IMR-90 (cell line): ENCODE data around the gene INF2. TPM values are rescaled to one million over a fixed set of nuclear protein-coding genes. Genes with fewer than 3 reads are reported as not detected.

Experiments used
- ATAC-seq: fragments of 200-7000 bp; cut with Tn5 transposase; 2 replicates; pipeline ENCODE4 v1.9.1; 2020; ENCODE audit warnings: low read depth, mild to moderate bottlenecking, moderate library complexity
- BruUV-seq: library from RNA; stranded (reverse); fragments of 400-500 nt; replicated peaks from 2 replicates; lab custom pipeline; 2021; lab: Mats Ljungman, UMichigan
- CTCF ChIA-PET: fragments of 300-600 bp; formaldehyde crosslinking; extraction: SDS; loops from one replicate; lab custom pipeline; 2021; ENCODE audit warnings: antibody characterized with exemption; lab: Yijun Ruan, JAX
- POLR2A ChIA-PET: fragments of 300-600 bp; sonication (Branson Sonifier 250); formaldehyde crosslinking; loops from one replicate; lab custom pipeline; 2022; ENCODE audit warnings: antibody characterized with exemption; ENCODE audit not compliant: unreplicated experiment; lab: Charles Lee
- DNase-seq: peaks from one replicate; pipeline ENCODE4 v3.0.0; 2013
- H2AFZ ChIP-seq: replicated peaks from 2 replicates; pipeline ENCODE3; 2013; ENCODE audit warnings: low read length, mild to moderate bottlenecking; ENCODE audit not compliant: poor library complexity
- H2AK5ac ChIP-seq: 2 replicates; pipeline ENCODE4 v1.6.1; 2013; ENCODE audit warnings: low read depth, low read length, inconsistent platforms
- H2AK9ac ChIP-seq: replicated peaks from 2 replicates; pipeline ENCODE3; 2013; ENCODE audit warnings: mild to moderate bottlenecking, low read depth, low read length, moderate library complexity; ENCODE audit not compliant: poor library complexity
- H2BK120ac ChIP-seq: 2 replicates; pipeline ENCODE4 v1.6.1; 2013; ENCODE audit warnings: low read depth, low read length, inconsistent platforms
- H2BK15ac ChIP-seq: 3 replicates; pipeline ENCODE4 v1.6.1; 2013; ENCODE audit warnings: low read depth, low read length, inconsistent platforms
- H2BK20ac ChIP-seq: 2 replicates; pipeline ENCODE4 v1.6.1; 2013; ENCODE audit warnings: low read depth, mild to moderate bottlenecking, inconsistent platforms, low read length, moderate library complexity
- H2BK5ac ChIP-seq: 2 replicates; pipeline ENCODE4 v1.6.1; 2013; ENCODE audit warnings: mild to moderate bottlenecking, low read depth, low read length, inconsistent platforms; ENCODE audit not compliant: poor library complexity, severe bottlenecking
- H3K14ac ChIP-seq: replicated peaks from 2 replicates; pipeline ENCODE4 v1.6.1; 2013; ENCODE audit warnings: low read depth, low read length, inconsistent platforms
- H3K18ac ChIP-seq: 2 replicates; pipeline ENCODE4 v1.6.1; 2013; ENCODE audit warnings: low read depth, low read length, control low read depth
- H3K23ac ChIP-seq: 2 replicates; pipeline ENCODE4 v1.6.1; 2013; ENCODE audit warnings: low read depth, low read length, inconsistent platforms
- H3K27ac ChIP-seq: 2 replicates; pipeline ENCODE4 v1.5.1; 2013; ENCODE audit warnings: mild to moderate bottlenecking, control low read depth, low read length; ENCODE audit not compliant: insufficient read depth
- H3K27me3 ChIP-seq: 2 replicates; pipeline ENCODE4 v1.6.1; 2013; ENCODE audit warnings: low read length; ENCODE audit not compliant: control insufficient read depth, insufficient read depth
- H3K36me3 ChIP-seq: 2 replicates; pipeline ENCODE4 v1.6.1; 2013; ENCODE audit warnings: low read length, mixed read lengths; ENCODE audit not compliant: control insufficient read depth, insufficient read depth
- H3K4ac ChIP-seq: 2 replicates; pipeline ENCODE4 v1.6.1; 2013; ENCODE audit warnings: low read depth, low read length, inconsistent platforms
- H3K4me1 ChIP-seq: 2 replicates; pipeline ENCODE4 v1.6.1; 2013; ENCODE audit warnings: low read length, mixed read lengths; ENCODE audit not compliant: control insufficient read depth, insufficient read depth
- H3K4me2 ChIP-seq: 2 replicates; pipeline ENCODE4 v1.6.1; 2013; ENCODE audit warnings: low read depth, mild to moderate bottlenecking, control low read depth, low read length, moderate library complexity
- H3K4me3 ChIP-seq: 2 replicates; pipeline ENCODE4 v1.5.1; 2013; ENCODE audit warnings: low read depth, mild to moderate bottlenecking, control low read depth, low read length, moderate library complexity; ENCODE audit not compliant: insufficient read depth
- H3K56ac ChIP-seq: 2 replicates; pipeline ENCODE4 v1.6.1; 2013; ENCODE audit warnings: low read length, inconsistent platforms; ENCODE audit not compliant: insufficient read depth; ENCODE audit errors: extremely low read depth
- H3K79me1 ChIP-seq, 2 experiments: 2 replicates each; pipeline ENCODE4 v1.6.1; 2013; ENCODE audit warnings: low read length in 2 of 2, inconsistent platforms in 1 of 2, low read depth in 1 of 2
- H3K9ac ChIP-seq: 2 replicates; pipeline ENCODE4 v1.6.1; 2013; ENCODE audit warnings: low read depth, low read length, control low read depth
- H3K9me1 ChIP-seq: 2 replicates; pipeline ENCODE4 v1.6.1; 2013; ENCODE audit warnings: low read length, inconsistent platforms; ENCODE audit not compliant: insufficient read depth
- H3K9me3 ChIP-seq: 2 replicates; pipeline ENCODE4 v1.6.1; 2013; ENCODE audit warnings: low read length; ENCODE audit not compliant: control insufficient read depth, insufficient read depth
- H4K20me1 ChIP-seq: 2 replicates; pipeline ENCODE4 v1.6.1; 2013; ENCODE audit warnings: low read length, inconsistent platforms; ENCODE audit not compliant: insufficient read depth
- H4K5ac ChIP-seq: 2 replicates; pipeline ENCODE4 v1.6.1; 2013; ENCODE audit warnings: mild to moderate bottlenecking, low read depth, low read length, control low read depth
- H4K8ac ChIP-seq, 2 experiments: 2 replicates each; pipeline ENCODE4 v1.6.1; 2013; ENCODE audit warnings: low read depth in 2 of 2, low read length in 2 of 2, control low read depth in 1 of 2, inconsistent platforms in 1 of 2
- H4K91ac ChIP-seq: 2 replicates; pipeline ENCODE4 v1.6.1; 2013; ENCODE audit warnings: low read depth, low read length, inconsistent platforms; ENCODE audit not compliant: insufficient read depth
- BHLHE40 ChIP-seq: fragments of 150-350 bp; IDR thresholded peaks from 2 replicates; pipeline ENCODE4 v1.6.1; 2016; ENCODE audit warnings: mild to moderate bottlenecking, low read depth, low read length
- CHD1 ChIP-seq: IDR thresholded peaks from 2 replicates; pipeline ENCODE4 v1.6.1; 2012; ENCODE audit warnings: low read depth, low read length, improper control_type of control experiment
- ELK1 ChIP-seq: fragments of 150-350 bp; IDR thresholded peaks from 2 replicates; pipeline ENCODE4 v1.6.1; 2016; ENCODE audit warnings: low read depth, mild to moderate bottlenecking, low read length, moderate library complexity, borderline replicate concordance
- FOS ChIP-seq: fragments of 150-350 bp; IDR thresholded peaks from 2 replicates; pipeline ENCODE4 v1.6.1; 2016; ENCODE audit warnings: low read depth, low read length
- MAZ ChIP-seq: IDR thresholded peaks from 2 replicates; pipeline ENCODE4 v1.6.1; 2012; ENCODE audit warnings: low read depth, mild to moderate bottlenecking, low read length, improper control_type of control experiment, moderate library complexity, borderline replicate concordance
- MXI1 ChIP-seq: IDR thresholded peaks from 2 replicates; pipeline ENCODE4 v1.6.1; 2012; ENCODE audit warnings: low read depth, mild to moderate bottlenecking, low read length, moderate library complexity, borderline replicate concordance
- POLR2A ChIP-seq: IDR thresholded peaks from 2 replicates; pipeline ENCODE4 v1.6.1; 2012; ENCODE audit warnings: mild to moderate bottlenecking, low read depth, low read length
- RAD21 ChIP-seq: IDR thresholded peaks from 2 replicates; pipeline ENCODE4 v1.6.1; 2012; ENCODE audit warnings: low read length, improper control_type of control experiment
- RCOR1 ChIP-seq: IDR thresholded peaks from 2 replicates; pipeline ENCODE4 v1.6.1; 2012; ENCODE audit warnings: mild to moderate bottlenecking, low read length, improper control_type of control experiment; ENCODE audit not compliant: insufficient replicate concordance
- SMC3 ChIP-seq: fragments of 150-350 bp; IDR thresholded peaks from 2 replicates; pipeline ENCODE4 v1.6.1; 2016; ENCODE audit warnings: low read depth, mild to moderate bottlenecking, antibody characterized with exemption, low read length, moderate library complexity
- USF2 ChIP-seq: fragments of 150-350 bp; IDR thresholded peaks from 2 replicates; pipeline ENCODE4 v1.6.1; 2017; ENCODE audit warnings: mild to moderate bottlenecking, antibody characterized with exemption, low read length, low read depth
- WGBS, 2 experiments: methylation state at CpG; one replicate each; pipeline versions ENCODE4 v1.1.5 to v1.1.7; 2013; ENCODE audit warnings: missing lambda C conversion rate in 2 of 2; ENCODE audit not compliant: insufficient read length in 1 of 2; ENCODE audit errors: extremely low coverage in 2 of 2; 5-methylcytosine and 5-hydroxymethylcytosine counted together
- dilution Hi-C: fragments of 300-500 bp; cut with HindIII; formaldehyde crosslinking; loops from one replicate; pipeline ENCODE4 v1.14.3; 2018; ENCODE audit warnings: low sequenced_read_pairs; ENCODE audit not compliant: unreplicated experiment
- in situ Hi-C: fragments of 300-500 bp; cut with MboI; formaldehyde crosslinking; loops from 3 replicates; pipeline ENCODE4 v1.14.3; 2019; ENCODE audit warnings: low sequenced_read_pairs, inconsistent platforms, mixed read lengths
- intact Hi-C: fragments of 100-400 bp; cut with micrococcal nuclease; formaldehyde crosslinking; loops from 2 replicates; pipeline ENCODE4 v1.10.0; 2022
- polyA plus RNA-seq, 3 experiments: library from polyadenylated mRNA; depleted of rRNA; stranded (reverse); fragments of >200 nt; gene quantifications; 2 replicates each; pipeline ENCODE4 v1.2.3, GENCODE V29; 2012; ENCODE audit warnings: low replicate concordance in 1 of 3
- total RNA-seq: library from RNA; depleted of rRNA; stranded (reverse); fragments of >200 nt; gene quantifications from 2 replicates; pipeline ENCODE4 v1.2.3, GENCODE V29; 2012

INF2 gene
- total and polyA plus RNA-seq, 2 of the 4 experiments (the other 2 are of a cell fraction): 16.8 to 62.1 TPM

- 98% methylated on average over 7 of the region's 10 CpGs; no CpG with 5 or more reads in 1 of the 2 experiments for WGBS, 2 experiments
- Histone ChIP-seq H4K91ac (no peak overlapping the region), H4K20me1 (peaks cover 99% of the 10 kb centered on the region), H3K4me1 (peaks cover 28% of the 10 kb centered on the region), H3K79me1 (peaks cover 12 to 85% of the 10 kb centered on the region in 2 experiments), H2AK9ac (peak overlapping the region; percentile 77), H2AK5ac (no peak overlapping the region; the same call in 1 of the 2 replicates), H3K9me1 (no peaks in the 10 kb centered on the region; the same call in 1 of the 2 replicates), H3K9ac (no peak overlapping the region), H2AFZ (no peak overlapping the region), H3K27me3 (no peaks in the 10 kb centered on the region), H4K8ac (no peak overlapping the region), H4K5ac (no peak overlapping the region), H3K18ac (no peak overlapping the region), H3K27ac (no peak overlapping the region), H2BK120ac (no peak overlapping the region), H3K36me3 (peaks cover 39% of the 10 kb centered on the region), H3K56ac (no peak overlapping the region), H3K4ac (no peak overlapping the region), H3K9me3 (no peaks in the 10 kb centered on the region), H2BK20ac (no peak overlapping the region), H2BK15ac (no peak overlapping the region), H3K23ac (no peak overlapping the region), H3K14ac (no peak overlapping the region), H3K4me3 (no peak overlapping the region), H3K4me2 (no peak overlapping the region), H2BK5ac (no peak overlapping the region)
- dilution Hi-C loops (no loop called here), intact Hi-C loops (no loop called here), in situ Hi-C loops (no loop called here)
- TF ChIP-seq CHD1 (no peak), MXI1 (no peak), RCOR1 (no peak), RAD21 (no peak), MAZ (no peak), ELK1 (no peak), FOS (no peak), SMC3 (no peak), POLR2A (no peak), USF2 (no peak), BHLHE40 (no peak)
- POLR2A ChIA-PET: interaction anchor here (0.6 kb wide), 1 partner anchor 288 kb away, joined by 9 read pairs; the partner anchor contains the start of gene CLBA1
- ATAC-seq (no peak), DNase-seq (no peak)
- no TSS peak for BruUV-seq
- CTCF ChIA-PET: interaction anchor here (0.8 to 1.0 kb wide), 2 partner anchors 12 to 16 kb away, joined by 3 read pairs; no protein-coding TSS in a partner anchor
Observed at GRCh38 chr14:104697317-104697703, 7.9 kb downstream of the INF2 start.
